Loucy (cell line): ENCODE data around the gene PMF1.

Experiments
- H2AFZ ChIP-seq: fragments of 200-600 bp; sonication (generic); 2 replicates; pipeline ENCODE4 v1.6.0; 2016; ENCODE audit warnings: antibody characterized with exemption, mild to moderate bottlenecking, low read length, moderate library complexity
- H3F3A ChIP-seq: fragments of 200-600 bp; 2 replicates; pipeline ENCODE4 v1.6.0; 2016; ENCODE audit warnings: antibody characterized with exemption, low read depth, mild to moderate bottlenecking
- H3K27me3 ChIP-seq: fragments of 200-600 bp; sonication (generic); 2 replicates; pipeline ENCODE4 v1.6.1; 2014; ENCODE audit warnings: low read length, mild to moderate bottlenecking; ENCODE audit not compliant: insufficient read depth, poor library complexity, severe bottlenecking
- H3K36me3 ChIP-seq: fragments of 200-600 bp; sonication (generic); 2 replicates; pipeline ENCODE4 v1.6.1; 2016; ENCODE audit warnings: low read length; ENCODE audit not compliant: insufficient read depth
- H3K4me1 ChIP-seq: fragments of 200-600 bp; sonication (generic); 2 replicates; pipeline ENCODE4 v1.5.1; 2014; ENCODE audit warnings: low read length, mild to moderate bottlenecking; ENCODE audit not compliant: insufficient read depth, poor library complexity, severe bottlenecking
- H3K4me2 ChIP-seq: fragments of 200-600 bp; sonication (generic); 2 replicates; pipeline ENCODE4 v1.6.0; 2014; ENCODE audit warnings: antibody characterized with exemption, low read length, low read depth, mild to moderate bottlenecking; ENCODE audit not compliant: poor library complexity, severe bottlenecking
- H3K4me3 ChIP-seq: fragments of 200-600 bp; sonication (generic); 2 replicates; pipeline ENCODE4 v1.5.1; 2014; ENCODE audit warnings: low read length, mild to moderate bottlenecking, mixed read lengths; ENCODE audit not compliant: poor library complexity, severe bottlenecking
- H3K79me2 ChIP-seq: fragments of 200-600 bp; sonication (generic); 2 replicates; pipeline ENCODE4 v1.6.1; 2014; ENCODE audit warnings: low read length; ENCODE audit not compliant: insufficient read depth
- H3K9ac ChIP-seq: fragments of 200-600 bp; sonication (generic); 2 replicates; pipeline ENCODE4 v1.6.0; 2014; ENCODE audit warnings: mild to moderate bottlenecking, low read depth, low read length, moderate library complexity; ENCODE audit not compliant: poor library complexity, severe bottlenecking
- H3K9me2 ChIP-seq: fragments of 200-600 bp; sonication (generic); replicated peaks from 2 replicates; pipeline ENCODE4 v1.6.1; 2016; ENCODE audit warnings: low read depth, low read length, mixed read lengths
- H3K9me3 ChIP-seq: fragments of 200-600 bp; sonication (generic); 2 replicates; pipeline ENCODE4 v1.6.1; 2014; ENCODE audit warnings: mild to moderate bottlenecking, antibody characterized with exemption, low read length, low read depth; ENCODE audit not compliant: insufficient read depth
- H4K20me1 ChIP-seq: fragments of 200-600 bp; sonication (generic); 2 replicates; pipeline ENCODE4 v1.6.0; 2014; ENCODE audit warnings: antibody characterized with exemption, low read length, mild to moderate bottlenecking; ENCODE audit not compliant: insufficient read depth, poor library complexity, severe bottlenecking
- CTCF ChIP-seq: fragments of 200-600 bp; sonication (generic); conservative IDR thresholded peaks from 2 replicates; pipeline ENCODE4 v1.5.1; 2014; ENCODE audit warnings: mild to moderate bottlenecking, antibody characterized with exemption, low read length
- EZH2phosphoT487 ChIP-seq: fragments of 200-600 bp; IDR thresholded peaks from 2 replicates; pipeline ENCODE4 v1.6.1; 2018; ENCODE audit warnings: antibody characterized with exemption, mild to moderate bottlenecking, moderate library complexity, borderline replicate concordance

The PMF1 gene

GRCh38 chr1:156193488-156194299 is 19.1 kb upstream of the PMF1 start, which contains the start of gene SLC25A44:
Gene SLC25A44 (plus strand): TSS chr1:156194104. CDS start chr1:156199848, 5,744 bp downstream.
- Histone ChIP-seq H3K4me1 (peaks cover 39% of the 10 kb centered on the region), H3K79me2 (peaks cover 53% of the 10 kb centered on the region), H3K36me3 (no peaks in the 10 kb centered on the region), H3K4me3 (peak within 1 kb of the TSS; percentile 92), H3K9ac (peak within 1 kb of the TSS; percentile 93), H3F3A (no peaks in the 10 kb centered on the region), H4K20me1 (peaks cover 11% of the 10 kb centered on the region), H3K27me3 (no peaks in the 10 kb centered on the region), H3K4me2 (peak within 1 kb of the TSS; percentile 100), H2AFZ (peak within 1 kb of the TSS; percentile 87), H3K9me3 (no peaks in the 10 kb centered on the region), H3K9me2 (no peaks in the 10 kb centered on the region)
- peak; percentile 42 for TF ChIP-seq CTCF
- no peak for TF ChIP-seq EZH2phosphoT487

GRCh38 chr1:156194300-156194652 is 18.5 kb upstream of the PMF1 start:
- no peak for TF ChIP-seq EZH2phosphoT487
- TF ChIP-seq CTCF, result no peak
- Histone ChIP-seq H3K36me3 (no peaks in the 10 kb centered on the region), H3K79me2 (peaks cover 59% of the 10 kb centered on the region), H3F3A (no peaks in the 10 kb centered on the region), H3K4me1 (peaks cover 45% of the 10 kb centered on the region), H2AFZ (peak overlapping the region; percentile 2; the same call in 1 of the 2 replicates), H3K9me3 (no peaks in the 10 kb centered on the region), H3K9me2 (no peaks in the 10 kb centered on the region), H3K27me3 (no peaks in the 10 kb centered on the region), H3K9ac (peak overlapping the region; percentile 83), H3K4me2 (peak overlapping the region; percentile 96), H4K20me1 (peaks cover 11% of the 10 kb centered on the region), H3K4me3 (peak overlapping the region; percentile 92)

GRCh38 chr1:156195853-156196252 is 17.0 kb upstream of the PMF1 start:
- Histone ChIP-seq H3K9ac (peak overlapping the region; percentile 44), H3F3A (no peaks in the 10 kb centered on the region), H3K4me1 (peaks cover 55% of the 10 kb centered on the region), H3K4me2 (peak overlapping the region; percentile 96), H3K9me3 (no peaks in the 10 kb centered on the region), H4K20me1 (peaks cover 14% of the 10 kb centered on the region), H3K27me3 (no peaks in the 10 kb centered on the region), H3K4me3 (peak overlapping the region; percentile 44), H2AFZ (no peak overlapping the region), H3K36me3 (peaks cover 7% of the 10 kb centered on the region; the same call in 1 of the 2 replicates), H3K9me2 (no peaks in the 10 kb centered on the region), H3K79me2 (peaks cover 72% of the 10 kb centered on the region)
- TF ChIP-seq CTCF (no peak), EZH2phosphoT487 (no peak)
